Measurements from ENCODE around the gene XPO4. TPM values are rescaled to one million over a fixed set of nuclear protein-coding genes. Genes with fewer than 3 reads are reported as not detected.
"Not testable (repeated sequence)": the region's sequence is repeated elsewhere in the genome, so short reads cannot be mapped to it uniquely, and the experiment has no call there.

The XPO4 gene
- total RNA-seq, 1 donor, result 19.5 TPM

DNA sequence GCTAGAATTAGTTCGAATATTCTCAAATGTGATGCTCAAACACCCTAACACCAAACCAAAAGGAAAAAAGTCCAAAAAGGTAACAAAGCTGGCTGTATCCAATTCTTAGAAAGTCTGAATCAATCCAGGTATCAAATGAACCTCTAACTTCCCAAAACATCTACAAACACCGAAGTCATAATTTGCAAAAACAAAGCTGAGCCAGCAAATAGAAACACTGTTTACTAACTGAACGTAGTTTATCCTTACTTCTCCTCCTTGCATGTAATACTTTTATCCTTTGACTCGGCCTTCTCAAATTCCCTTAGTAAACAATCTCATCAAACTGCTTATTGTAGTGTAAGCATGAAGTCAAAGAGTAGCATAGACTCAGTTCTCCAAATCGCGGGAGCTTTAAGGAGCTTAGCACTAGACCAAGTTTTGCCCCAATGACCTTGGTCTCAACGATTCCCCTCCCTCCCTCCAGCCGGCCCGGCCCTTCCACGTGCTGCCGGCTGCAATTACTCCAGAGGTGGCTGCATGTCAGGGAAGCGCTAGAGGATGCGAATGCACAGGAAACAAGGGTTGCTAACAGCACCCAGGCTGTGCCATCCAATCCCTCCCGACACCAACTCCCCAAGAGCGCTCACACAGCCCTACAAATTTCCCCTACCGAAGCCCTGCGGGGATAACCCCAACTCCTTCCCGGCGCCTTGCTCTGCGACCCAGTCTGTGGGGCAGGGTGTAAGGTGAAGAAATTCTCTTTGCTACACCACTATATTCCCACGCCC lies 693 bp downstream of the XPO4 start:
- TF ChIP-seq, protein P1, sequence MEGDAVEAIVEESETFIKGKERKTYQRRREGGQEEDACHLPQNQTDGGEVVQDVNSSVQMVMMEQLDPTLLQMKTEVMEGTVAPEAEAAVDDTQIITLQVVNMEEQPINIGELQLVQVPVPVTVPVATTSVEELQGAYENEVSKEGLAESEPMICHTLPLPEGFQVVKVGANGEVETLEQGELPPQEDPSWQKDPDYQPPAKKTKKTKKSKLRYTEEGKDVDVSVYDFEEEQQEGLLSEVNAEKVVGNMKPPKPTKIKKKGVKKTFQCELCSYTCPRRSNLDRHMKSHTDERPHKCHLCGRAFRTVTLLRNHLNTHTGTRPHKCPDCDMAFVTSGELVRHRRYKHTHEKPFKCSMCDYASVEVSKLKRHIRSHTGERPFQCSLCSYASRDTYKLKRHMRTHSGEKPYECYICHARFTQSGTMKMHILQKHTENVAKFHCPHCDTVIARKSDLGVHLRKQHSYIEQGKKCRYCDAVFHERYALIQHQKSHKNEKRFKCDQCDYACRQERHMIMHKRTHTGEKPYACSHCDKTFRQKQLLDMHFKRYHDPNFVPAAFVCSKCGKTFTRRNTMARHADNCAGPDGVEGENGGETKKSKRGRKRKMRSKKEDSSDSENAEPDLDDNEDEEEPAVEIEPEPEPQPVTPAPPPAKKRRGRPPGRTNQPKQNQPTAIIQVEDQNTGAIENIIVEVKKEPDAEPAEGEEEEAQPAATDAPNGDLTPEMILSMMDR (IDR thresholded peaks at IDR 0.05; ENCODE audit: extremely low read depth, low read depth, low read length), result no peak
- peak overlapping the region; percentile 66 for H3K27ac ChIP-seq (ENCODE audit: low read depth, low read length)
- H3K4me1 ChIP-seq (ENCODE audit: insufficient read depth, low read length), result peaks cover 11% of the 10 kb centered on the region
- peaks cover 3% of the 10 kb centered on the region for H4K20me1 ChIP-seq (ENCODE audit: insufficient read depth, low read length)
- H3K36me3 ChIP-seq (ENCODE audit: insufficient read depth, low read length), result peaks cover 3% of the 10 kb centered on the region
- H3K79me2 ChIP-seq (ENCODE audit: insufficient read depth, low read length), result peaks cover 55% of the 10 kb centered on the region
- DNase-seq (ENCODE audit: insufficient read length, low spot score, missing footprints), result peak; percentile 73
- H3K4me3 ChIP-seq (ENCODE audit: insufficient read depth, low read length), result peak overlapping the region; percentile 87
- H2AFZ ChIP-seq (ENCODE audit: low read length), result peak overlapping the region; percentile 82
- no peaks in the 10 kb centered on the region for H3K27me3 ChIP-seq (ENCODE audit: insufficient read depth, low read length)
- no peaks in the 10 kb centered on the region for H3K9me3 ChIP-seq (ENCODE audit: low read depth, low read length)
- H3K4me2 ChIP-seq (ENCODE audit: insufficient read depth, low read length), result peak overlapping the region; percentile 87

DNA sequence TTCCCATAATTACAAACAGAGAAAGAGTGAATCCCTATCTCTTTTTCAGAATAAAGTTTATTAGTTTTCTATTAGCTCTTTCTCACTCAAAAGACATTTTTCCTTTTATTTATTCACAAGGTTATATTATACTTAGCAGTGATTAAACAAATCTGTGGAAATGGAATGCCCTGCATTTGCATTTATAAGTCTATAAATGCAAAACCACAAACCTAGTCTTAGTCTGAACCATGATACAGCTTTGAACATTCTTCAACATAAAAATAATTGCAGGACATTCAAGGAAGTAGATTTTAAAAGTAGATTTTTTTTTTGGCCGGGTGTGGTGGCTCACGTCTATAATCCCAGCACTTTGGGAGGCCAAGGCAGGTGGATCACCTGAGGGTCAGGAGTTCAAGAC lies 8.3 kb downstream of the XPO4 start:
- no peaks in the 10 kb centered on the region for H3K9me3 ChIP-seq (ENCODE audit: low read depth, low read length)
- no peak overlapping the region for H3K4me3 ChIP-seq (ENCODE audit: insufficient read depth, low read length)
- no peak overlapping the region for H3K4me2 ChIP-seq (ENCODE audit: insufficient read depth, low read length)
- no peak overlapping the region for H3K27ac ChIP-seq (ENCODE audit: low read depth, low read length)
- H3K27me3 ChIP-seq (ENCODE audit: insufficient read depth, low read length), result no peaks in the 10 kb centered on the region
- no peak for DNase-seq (ENCODE audit: insufficient read length, low spot score, missing footprints)
- H4K20me1 ChIP-seq (ENCODE audit: insufficient read depth, low read length), result peaks cover 6% of the 10 kb centered on the region
- peaks cover 4% of the 10 kb centered on the region for H3K36me3 ChIP-seq (ENCODE audit: insufficient read depth, low read length)
- H3K79me2 ChIP-seq (ENCODE audit: insufficient read depth, low read length), result peaks cover 96% of the 10 kb centered on the region
- TF ChIP-seq, protein P1 (IDR thresholded peaks at IDR 0.05; ENCODE audit: extremely low read depth, low read depth, low read length), result no peak
- no peak overlapping the region for H2AFZ ChIP-seq (ENCODE audit: low read length)
- H3K4me1 ChIP-seq (ENCODE audit: insufficient read depth, low read length), result no peaks in the 10 kb centered on the region

DNA sequence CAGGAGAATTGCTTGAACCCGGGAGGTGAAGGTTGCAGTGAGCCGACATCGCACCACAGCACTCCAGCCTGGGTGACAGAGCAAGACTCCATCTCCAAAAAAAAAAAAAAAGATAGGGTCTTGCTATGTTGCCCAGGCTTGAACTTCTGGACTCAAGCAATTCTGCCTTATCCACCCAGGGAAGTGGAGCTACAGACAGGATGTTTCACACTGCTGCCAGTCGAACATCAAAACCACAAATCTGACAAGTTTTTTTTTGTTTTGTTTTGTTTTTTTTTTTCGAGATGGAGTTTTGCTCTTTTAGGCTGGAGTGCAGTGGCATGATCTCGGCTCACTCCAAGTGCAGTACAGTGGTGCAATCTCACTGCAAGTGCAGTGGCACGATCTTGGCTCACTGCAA lies 10.8 kb downstream of the XPO4 start:
- no peak for DNase-seq (ENCODE audit: insufficient read length, low spot score, missing footprints)
- Histone ChIP-seq H3K27me3 (ENCODE audit: insufficient read depth, low read length) (no peaks in the 10 kb centered on the region), H2AFZ (ENCODE audit: low read length) (no peak overlapping the region), H4K20me1 (ENCODE audit: insufficient read depth, low read length) (peaks cover 3% of the 10 kb centered on the region), H3K4me1 (ENCODE audit: insufficient read depth, low read length) (no peaks in the 10 kb centered on the region), H3K4me3 (ENCODE audit: insufficient read depth, low read length) (no peak overlapping the region), H3K27ac (ENCODE audit: low read depth, low read length) (no peak overlapping the region), H3K36me3 (ENCODE audit: insufficient read depth, low read length) (peaks cover 2% of the 10 kb centered on the region), H3K9me3 (ENCODE audit: low read depth, low read length) (no peaks in the 10 kb centered on the region), H3K4me2 (ENCODE audit: insufficient read depth, low read length) (no peak overlapping the region), H3K79me2 (ENCODE audit: insufficient read depth, low read length) (peaks cover 95% of the 10 kb centered on the region)
- TF ChIP-seq, protein P1 (IDR thresholded peaks at IDR 0.05; ENCODE audit: extremely low read depth, low read depth, low read length), result no peak

DNA sequence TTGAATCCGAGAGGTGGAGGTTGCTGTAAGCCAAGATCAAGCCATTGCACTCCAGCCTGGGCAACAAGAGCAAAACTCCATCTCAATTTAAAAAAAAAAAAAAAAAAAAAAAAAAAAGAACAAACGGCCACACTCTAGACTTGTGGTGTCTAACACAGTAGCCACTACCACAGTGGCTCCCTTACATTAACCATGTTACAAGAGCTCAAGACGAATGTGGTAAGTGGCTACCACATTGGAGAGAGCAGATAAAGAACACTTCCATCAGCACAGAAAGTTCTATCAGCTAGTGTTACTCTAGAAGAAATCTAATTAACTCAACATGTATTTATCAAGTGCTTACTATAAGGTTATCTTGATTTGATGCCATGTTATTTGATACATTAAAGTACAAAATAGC lies 11.5 kb downstream of the XPO4 start:
- Histone ChIP-seq H3K4me1 (ENCODE audit: insufficient read depth, low read length) (no peaks in the 10 kb centered on the region), H3K27ac (ENCODE audit: low read depth, low read length) (no peak overlapping the region), H3K9me3 (ENCODE audit: low read depth, low read length) (no peaks in the 10 kb centered on the region), H3K79me2 (ENCODE audit: insufficient read depth, low read length) (peaks cover 94% of the 10 kb centered on the region), H3K27me3 (ENCODE audit: insufficient read depth, low read length) (no peaks in the 10 kb centered on the region), H3K4me2 (ENCODE audit: insufficient read depth, low read length) (no peak overlapping the region), H3K4me3 (ENCODE audit: insufficient read depth, low read length) (no peak overlapping the region), H4K20me1 (ENCODE audit: insufficient read depth, low read length) (peaks cover 3% of the 10 kb centered on the region), H2AFZ (ENCODE audit: low read length) (no peak overlapping the region), H3K36me3 (ENCODE audit: insufficient read depth, low read length) (peaks cover 2% of the 10 kb centered on the region)
- TF ChIP-seq, protein P1 (IDR thresholded peaks at IDR 0.05; ENCODE audit: extremely low read depth, low read depth, low read length), result no peak
- DNase-seq (ENCODE audit: insufficient read length, low spot score, missing footprints), result no peak

DNA sequence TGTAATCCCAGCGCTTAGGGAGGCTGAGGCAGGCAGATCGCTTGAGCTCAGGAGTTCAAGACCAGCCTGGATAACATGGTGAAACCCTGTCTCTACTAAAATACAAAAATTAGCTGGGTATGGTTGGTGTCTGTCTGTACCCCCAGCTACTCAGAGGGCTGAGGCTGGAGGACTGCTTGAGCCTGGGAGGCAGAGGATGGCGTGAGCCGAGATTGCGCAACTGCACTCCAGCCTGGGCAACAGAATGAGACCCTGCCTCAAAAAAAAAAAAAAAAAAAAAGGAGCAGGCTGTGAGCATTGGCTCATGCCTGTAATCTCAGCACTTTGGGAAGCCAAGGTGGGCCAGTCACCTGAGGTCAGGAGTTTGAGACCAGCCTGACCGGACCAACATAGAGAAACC lies 12.0 kb downstream of the XPO4 start:
- not testable (repeated sequence) for H3K27ac ChIP-seq (ENCODE audit: low read depth, low read length); H2AFZ ChIP-seq (ENCODE audit: low read length); H3K4me3 ChIP-seq (ENCODE audit: insufficient read depth, low read length); H3K36me3 ChIP-seq (ENCODE audit: insufficient read depth, low read length); H3K4me1 ChIP-seq (ENCODE audit: insufficient read depth, low read length); DNase-seq (ENCODE audit: insufficient read length, low spot score, missing footprints); H3K4me2 ChIP-seq (ENCODE audit: insufficient read depth, low read length); H3K27me3 ChIP-seq (ENCODE audit: insufficient read depth, low read length); H4K20me1 ChIP-seq (ENCODE audit: insufficient read depth, low read length); H3K9me3 ChIP-seq (ENCODE audit: low read depth, low read length)
- peaks cover 93% of the 10 kb centered on the region for H3K79me2 ChIP-seq (ENCODE audit: insufficient read depth, low read length)
